Measurements from ENCODE around the gene LILRA6. TPM values are rescaled to one million over a fixed set of nuclear protein-coding genes. Genes with fewer than 3 reads are reported as not detected.
"Not testable (repeated sequence)": the region's sequence is repeated elsewhere in the genome, so short reads cannot be mapped to it uniquely, and the experiment has no call there.

The LILRA6 gene
- total RNA-seq, 2 donors from 2014 or later, result 6.0 to 6.5 TPM

- intact Hi-C loops (cut with DNase I), result no loop called here
- ATAC-seq (no peak), DNase-seq (no peak)
Measured at GRCh38 chr19:54216869-54217268, 25.7 kb downstream of the LILRA6 start.

DNA sequence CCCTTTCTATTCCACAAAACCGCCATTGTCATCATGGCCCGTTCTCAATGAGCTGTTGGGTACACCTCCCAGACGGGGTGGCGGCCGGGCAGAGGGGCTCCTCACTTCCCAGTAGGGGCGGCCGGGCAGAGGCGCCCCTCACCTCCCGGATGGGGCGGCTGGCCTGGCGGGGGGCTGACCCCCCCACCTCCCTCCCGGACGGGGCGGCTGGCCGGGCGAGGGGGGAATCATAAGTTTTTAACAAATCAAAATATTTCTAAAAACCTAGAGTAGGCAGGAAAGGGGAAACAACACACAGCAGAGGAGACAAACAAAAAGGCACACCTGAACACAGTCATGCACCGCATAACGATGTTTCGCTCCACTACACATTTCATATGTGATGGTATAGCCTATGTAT is 27.9 kb downstream of the LILRA6 start:
- DNase-seq; ATAC-seq; intact Hi-C loops (cut with DNase I): not testable (repeated sequence)

- ATAC-seq; intact Hi-C loops (cut with DNase I); DNase-seq: not testable (repeated sequence)
Measured at GRCh38 chr19:54214217-54214616, 28.4 kb downstream of the LILRA6 start.

GRCh38 chr19:54211235-54211634 is 31.4 kb downstream of the LILRA6 start:
- ATAC-seq (no peak), DNase-seq (no peak)
- intact Hi-C loops (cut with DNase I), result no loop called here

- ATAC-seq (peak; percentile 71 to 73), DNase-seq (peak; percentile 92)
- intact Hi-C loops (cut with DNase I), result no loop called here
Measured at GRCh38 chr19:54209811-54210494, 32.6 kb downstream of the LILRA6 start.

DNA sequence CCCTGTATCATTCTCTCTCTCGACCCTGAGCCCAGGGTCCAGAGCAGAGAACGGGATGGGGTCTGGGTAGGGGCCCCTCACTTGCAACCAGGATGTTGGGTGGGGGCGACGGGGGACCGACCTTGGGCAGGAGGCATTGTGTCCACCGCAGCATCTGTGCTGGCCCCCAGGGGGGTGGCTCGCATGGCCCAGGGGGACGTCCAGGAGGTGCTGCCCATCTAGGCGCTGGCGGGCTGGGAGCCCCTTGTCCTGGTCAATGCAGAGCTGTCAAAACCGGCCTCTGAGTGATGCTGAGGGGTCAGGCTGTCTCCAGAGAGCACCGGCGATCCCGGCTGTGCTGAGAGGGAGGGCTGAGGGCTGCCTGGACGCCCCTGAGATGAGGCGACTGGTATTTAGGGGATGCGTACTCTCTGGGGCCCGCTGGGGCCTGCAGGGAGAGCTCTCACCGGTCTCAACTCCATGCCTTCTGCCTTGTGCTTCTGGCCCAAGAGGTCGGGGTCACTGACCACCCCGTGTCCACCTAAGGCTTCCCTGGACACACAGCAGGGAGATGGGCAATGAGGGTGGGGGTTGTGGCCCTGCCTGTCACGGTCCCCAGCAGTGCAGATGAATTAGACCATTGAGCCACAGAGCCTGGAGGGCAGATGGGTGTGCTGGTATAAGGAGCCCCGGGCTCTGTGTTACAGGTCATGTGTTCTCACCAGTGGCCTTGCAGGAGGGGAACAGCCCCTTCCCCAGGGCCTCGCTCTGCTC is 33.4 kb downstream of the LILRA6 start:
- intact Hi-C loops (cut with DNase I), result no loop called here
- DNase-seq, result no peak
- peak; percentile 5 to 14 for ATAC-seq

GRCh38 chr19:54208784-54209057 is 33.9 kb downstream of the LILRA6 start:
- no peak for ATAC-seq
- DNase-seq, result no peak
- intact Hi-C loops (cut with DNase I), result no loop called here

DNA sequence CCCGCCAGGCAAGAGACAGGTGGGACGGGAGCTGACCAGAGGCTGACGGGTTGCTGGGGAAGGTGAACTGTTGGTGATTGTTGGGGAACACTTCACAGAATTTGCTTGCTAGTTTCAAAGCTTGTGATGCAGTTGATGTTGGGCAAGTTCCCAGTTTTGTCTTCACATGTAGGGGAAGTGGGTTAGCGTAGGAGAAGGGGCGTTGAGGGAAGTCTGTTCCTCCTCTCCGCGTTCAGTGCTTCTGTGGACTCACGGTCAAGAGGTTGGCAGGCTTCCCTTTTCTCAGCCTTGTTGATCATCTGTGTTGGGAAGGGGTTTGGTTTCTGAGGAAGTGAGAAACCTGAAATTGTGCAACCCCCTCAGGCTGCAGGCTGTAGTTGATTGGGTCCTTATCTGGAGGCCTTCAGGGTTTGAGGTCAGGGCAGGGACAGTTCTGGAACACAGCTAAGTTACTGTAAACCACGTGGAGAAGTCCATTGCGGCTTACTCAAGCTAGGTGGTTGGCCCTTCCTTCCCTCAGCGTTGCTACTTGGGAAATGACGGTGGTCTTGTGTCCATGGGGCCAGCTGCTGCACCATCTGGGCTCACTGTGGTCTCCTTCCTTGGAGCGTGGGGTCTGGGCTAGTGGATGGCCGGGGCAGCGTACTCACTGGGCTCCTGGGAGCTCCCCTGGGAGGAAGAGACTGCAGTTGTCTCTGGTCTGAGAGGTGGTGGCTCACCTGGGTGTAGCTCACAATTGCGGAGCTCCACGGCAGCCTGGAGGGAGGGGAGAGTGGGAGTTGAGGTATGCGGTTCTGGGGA is 34.4 kb downstream of the LILRA6 start:
- peak; percentile 62 to 66 for ATAC-seq
- intact Hi-C loops (cut with DNase I), result no loop called here
- peak; percentile 73 for DNase-seq

- DNase-seq (no peak), ATAC-seq (no peak)
- intact Hi-C loops (cut with DNase I), result no loop called here
Measured at GRCh38 chr19:54207676-54207982, 35.0 kb downstream of the LILRA6 start.

- DNase-seq; intact Hi-C loops (cut with DNase I); ATAC-seq: not testable (repeated sequence)
Measured at GRCh38 chr19:54207193-54207592, 35.4 kb downstream of the LILRA6 start.

GRCh38 chr19:54206831-54207177 is 35.8 kb downstream of the LILRA6 start:
- intact Hi-C loops (cut with DNase I), result no loop called here
- no peak for DNase-seq
- ATAC-seq, result no peak

GRCh38 chr19:54206030-54206830 is 36.4 kb downstream of the LILRA6 start:
- ATAC-seq (no peak), DNase-seq (no peak)
- intact Hi-C loops (cut with DNase I), result no loop called here

DNA sequence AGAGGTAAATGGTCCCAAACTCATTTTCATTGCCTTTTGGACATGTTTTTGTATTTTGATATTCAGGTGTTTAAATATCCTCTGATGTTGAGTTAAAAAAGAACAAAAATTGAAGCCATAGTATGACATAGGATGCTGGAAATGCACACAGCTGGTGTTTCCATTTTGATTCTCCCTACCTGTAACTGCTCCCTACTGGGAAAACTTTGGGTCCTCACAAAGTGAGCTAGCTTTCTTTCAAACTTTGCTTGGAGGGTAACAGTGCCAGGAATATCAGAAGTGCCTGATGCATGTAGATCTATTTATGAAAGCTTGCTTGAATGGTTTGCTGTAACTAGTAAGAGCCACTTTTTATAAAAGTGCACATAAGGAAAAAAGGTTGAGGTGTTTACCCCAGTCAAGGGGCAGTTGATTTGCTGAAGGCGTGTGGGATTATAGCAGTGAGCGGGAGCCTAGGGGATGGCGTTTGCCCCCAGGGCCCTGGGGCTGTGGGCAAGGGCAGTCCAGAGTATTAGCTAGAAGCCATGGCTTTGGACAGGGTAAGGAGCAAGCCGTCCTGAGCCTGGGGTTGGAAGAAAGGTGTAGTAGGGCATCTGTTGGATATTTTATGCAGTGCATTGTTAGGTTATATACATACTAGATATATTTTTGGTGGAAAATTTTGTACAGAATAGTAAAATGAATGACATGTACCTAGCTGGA is 37.7 kb downstream of the LILRA6 start:
- DNase-seq (no peak), ATAC-seq (no peak)
- intact Hi-C loops (cut with DNase I), result no loop called here

DNA sequence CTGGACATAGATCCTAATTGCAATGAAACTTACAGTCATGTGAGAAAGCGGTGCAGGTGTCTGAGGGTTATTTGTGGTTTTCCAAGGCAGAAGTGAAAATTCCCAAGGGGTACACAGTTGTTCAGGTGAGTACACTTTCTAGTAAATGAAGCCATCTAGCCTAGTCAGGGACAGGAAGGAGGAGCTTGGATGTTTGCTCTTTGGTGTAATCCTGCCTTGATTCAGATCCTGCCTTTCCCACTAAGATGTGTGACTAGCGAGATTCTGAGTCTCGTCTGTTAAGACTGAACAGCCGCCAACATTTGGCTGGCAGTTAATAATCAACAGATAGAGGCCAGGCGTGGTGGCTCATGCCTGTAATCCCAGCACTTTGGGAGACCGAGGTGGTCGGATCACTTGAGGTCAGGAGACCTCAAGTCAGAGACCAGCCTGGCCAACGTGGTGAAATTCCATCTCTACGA is 39.4 kb downstream of the LILRA6 start:
- ATAC-seq, result no peak
- intact Hi-C loops (cut with DNase I), result no loop called here

GRCh38 chr19:54201980-54202379 is 40.6 kb downstream of the LILRA6 start:
- intact Hi-C loops (cut with DNase I), result no loop called here
- DNase-seq (no peak), ATAC-seq (no peak)

More for the DNA sequence above, 39.4 kb downstream of the LILRA6 start:
- DNase-seq, result no peak

DNA sequence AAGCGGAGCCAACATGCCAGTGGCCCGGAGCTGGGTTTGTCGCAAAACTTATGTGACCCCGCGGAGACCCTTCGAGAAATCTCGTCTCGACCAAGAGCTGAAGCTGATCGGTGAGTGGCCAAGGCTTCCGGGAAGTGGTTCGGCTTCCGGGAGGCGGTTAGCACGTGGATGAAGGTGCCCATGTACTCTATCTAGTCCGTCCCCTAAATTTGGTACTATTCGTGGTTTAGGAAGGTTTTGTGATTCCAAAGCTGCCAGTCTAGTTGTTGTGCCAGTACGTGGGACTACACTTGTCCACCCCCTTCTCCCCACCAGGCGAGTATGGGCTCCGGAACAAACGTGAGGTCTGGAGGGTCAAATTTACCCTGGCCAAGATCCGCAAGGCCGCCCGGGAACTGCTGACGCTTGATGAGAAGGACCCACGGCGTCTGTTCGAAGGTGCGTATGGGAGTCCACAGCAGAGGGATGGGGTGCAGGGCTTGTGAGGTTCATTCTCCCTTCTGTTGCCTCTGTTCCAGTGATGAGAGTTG is 41.4 kb downstream of the LILRA6 start:
- DNase-seq, result no peak
- intact Hi-C loops (cut with DNase I), result no loop called here
- ATAC-seq, result peak in 1 of 2 donors; percentile 0

GRCh38 chr19:54199401-54199800 is 43.2 kb downstream of the LILRA6 start:
- no peak for DNase-seq
- intact Hi-C loops (cut with DNase I), result no loop called here
- ATAC-seq, result no peak

DNA sequence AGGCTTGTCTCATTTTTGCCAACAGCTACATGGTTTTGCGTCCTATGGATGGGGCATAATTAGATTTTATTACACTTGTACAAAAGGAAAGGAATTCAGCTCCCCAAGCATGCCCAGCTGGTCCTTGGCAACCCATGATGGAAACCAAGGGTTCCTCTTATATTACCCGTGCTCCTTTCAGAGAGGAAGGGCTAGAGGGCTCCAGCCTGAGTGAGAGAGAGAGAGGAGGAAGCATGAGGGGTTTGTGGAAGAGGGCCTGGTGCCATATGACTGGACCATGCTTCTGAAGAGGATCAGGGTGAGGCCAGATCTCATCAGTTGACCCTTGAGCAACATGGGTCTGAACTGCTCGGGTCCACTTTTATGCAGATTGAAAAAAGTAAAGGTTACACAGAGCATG is 45.5 kb downstream of the LILRA6 start:
- no peak for DNase-seq
- intact Hi-C loops (cut with DNase I), result no loop called here
- no peak for ATAC-seq

DNA sequence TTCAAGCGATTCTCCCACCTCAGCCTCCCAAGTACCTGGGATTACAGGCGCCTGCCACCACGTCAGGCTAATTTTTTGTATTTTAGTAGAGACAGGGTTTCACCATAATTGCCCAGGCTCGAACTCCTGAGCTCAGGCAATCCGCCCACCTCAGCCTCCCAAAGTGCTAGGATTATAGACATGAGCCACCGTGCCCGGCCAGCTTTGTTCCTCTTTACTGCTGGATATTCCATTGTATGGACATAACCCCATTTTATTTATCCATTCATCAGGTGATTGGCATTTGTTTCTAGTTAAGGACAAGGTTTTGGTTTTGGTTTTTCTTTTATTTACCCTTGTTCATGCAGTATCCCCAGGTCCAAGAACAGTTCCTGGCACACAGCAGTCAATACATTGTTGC is 46.1 kb downstream of the LILRA6 start:
- intact Hi-C loops (cut with DNase I), result no loop called here
- DNase-seq (no peak), ATAC-seq (no peak)

Data from left cardiac atrium (tissue), 4 donors.